Epithelial cell of esophagus (primary cell): ENCODE measurements around the gene PPP2R2C.

Experiments used
- DNase-seq: peaks from one replicate; pipeline ENCODE4 v3.0.0; 2010; ENCODE audit warnings: low read depth
- H3K4me3 ChIP-seq: 2 replicates; pipeline ENCODE4 v1.5.1; 2011; ENCODE audit warnings: mild to moderate bottlenecking, low read length, control low read depth
- CTCF ChIP-seq: IDR thresholded peaks from 2 replicates; pipeline ENCODE4 v1.5.1; 2011; ENCODE audit warnings: low read depth, mild to moderate bottlenecking, low read length, control low read depth, inconsistent platforms; ENCODE audit not compliant: insufficient read depth; ENCODE audit errors: missing control alignments

PPP2R2C gene

GRCh38 chr4:6445403-6446129, 26.8 kb downstream of the PPP2R2C start:
- H3K4me3 ChIP-seq, result no peak overlapping the region
- DNase-seq, result no peak
- TF ChIP-seq CTCF, result no peak

GRCh38 chr4:6444582-6444981, 27.8 kb downstream of the PPP2R2C start:
- no peak overlapping the region for H3K4me3 ChIP-seq
- no peak for DNase-seq
- no peak for TF ChIP-seq CTCF

GRCh38 chr4:6443035-6444023, 29.1 kb downstream of the PPP2R2C start:
- DNase-seq, result no peak
- no peak for TF ChIP-seq CTCF
- no peak overlapping the region for H3K4me3 ChIP-seq

GRCh38 chr4:6442555-6442954, 29.9 kb downstream of the PPP2R2C start:
- no peak for TF ChIP-seq CTCF
- no peak overlapping the region for H3K4me3 ChIP-seq
- no peak for DNase-seq

- no peak for DNase-seq
- no peak overlapping the region for H3K4me3 ChIP-seq
- TF ChIP-seq CTCF, result no peak
These were observed 30.7 kb downstream of the PPP2R2C start for GRCh38 chr4:6441758-6442157.

GRCh38 chr4:6441202-6441582, 31.2 kb downstream of the PPP2R2C start:
- DNase-seq, result no peak
- TF ChIP-seq CTCF, result no peak
- H3K4me3 ChIP-seq, result no peak overlapping the region
